ENCODE data around the gene FAM89B. TPM values are rescaled to one million over a fixed set of nuclear protein-coding genes. Genes with fewer than 3 reads are reported as not detected.
A peak's percentile ranks its signal among the peaks of the same experiment; 100 is the strongest.

Gene FAM89B
- total RNA-seq, 3 donors from 2014 or later = 26.4 to 61.2 (median 28.5) TPM

DNA sequence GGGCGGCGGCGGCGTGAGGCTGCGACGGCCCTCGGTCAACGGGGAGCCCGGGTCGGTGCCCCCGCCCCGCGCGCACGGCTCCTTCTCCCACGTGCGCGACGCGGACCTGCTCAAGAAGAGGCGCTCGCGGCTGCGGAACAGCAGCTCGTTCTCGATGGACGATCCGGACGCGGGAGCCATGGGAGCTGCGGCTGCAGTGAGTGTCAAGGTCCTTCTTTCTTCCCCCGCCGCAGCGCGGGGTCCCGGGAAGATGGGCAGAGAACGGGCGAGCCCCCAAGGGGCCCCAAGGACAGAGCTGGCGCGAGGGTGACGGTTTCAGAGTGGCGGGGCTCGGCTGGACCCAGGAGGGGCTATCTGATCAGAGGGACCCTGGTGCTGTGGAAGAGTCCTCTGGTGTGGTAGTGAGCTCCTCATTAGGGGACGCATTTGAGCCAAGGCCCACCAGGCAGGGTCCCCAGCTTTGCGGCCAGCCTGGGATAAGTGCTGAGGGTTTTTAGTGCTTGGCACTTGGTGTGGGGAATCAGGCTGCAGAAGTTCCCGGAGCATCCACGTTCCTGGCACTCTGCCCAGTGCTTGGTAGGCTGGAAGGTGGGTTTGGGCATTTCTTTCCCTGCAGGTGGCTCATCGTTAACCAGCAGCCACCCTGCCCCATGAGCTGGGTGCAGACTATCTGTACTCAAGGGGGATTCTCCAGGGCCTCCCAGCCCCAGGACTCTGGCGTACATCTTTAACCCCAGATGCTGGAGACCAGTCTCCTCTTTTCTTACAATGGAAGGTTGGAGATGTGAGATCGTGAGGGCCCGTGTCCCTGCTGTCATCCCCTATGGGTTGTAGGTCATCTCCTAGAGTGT lies 13.3 kb downstream of the FAM89B start:
- peaks cover 15% of the 10 kb centered on the region for H3K4me1 ChIP-seq (ENCODE audit: low read depth)
- H3K9me3 ChIP-seq = no peaks in the 10 kb centered on the region
- H3K36me3 ChIP-seq (ENCODE audit: low read depth) = no peaks in the 10 kb centered on the region
- no peak overlapping the region for H3K4me3 ChIP-seq
- intact Hi-C loops (cut with DNase I, micrococcal nuclease) = no loop called here
- ATAC-seq (no peak), DNase-seq (no peak)
- TF ChIP-seq, protein P1, sequence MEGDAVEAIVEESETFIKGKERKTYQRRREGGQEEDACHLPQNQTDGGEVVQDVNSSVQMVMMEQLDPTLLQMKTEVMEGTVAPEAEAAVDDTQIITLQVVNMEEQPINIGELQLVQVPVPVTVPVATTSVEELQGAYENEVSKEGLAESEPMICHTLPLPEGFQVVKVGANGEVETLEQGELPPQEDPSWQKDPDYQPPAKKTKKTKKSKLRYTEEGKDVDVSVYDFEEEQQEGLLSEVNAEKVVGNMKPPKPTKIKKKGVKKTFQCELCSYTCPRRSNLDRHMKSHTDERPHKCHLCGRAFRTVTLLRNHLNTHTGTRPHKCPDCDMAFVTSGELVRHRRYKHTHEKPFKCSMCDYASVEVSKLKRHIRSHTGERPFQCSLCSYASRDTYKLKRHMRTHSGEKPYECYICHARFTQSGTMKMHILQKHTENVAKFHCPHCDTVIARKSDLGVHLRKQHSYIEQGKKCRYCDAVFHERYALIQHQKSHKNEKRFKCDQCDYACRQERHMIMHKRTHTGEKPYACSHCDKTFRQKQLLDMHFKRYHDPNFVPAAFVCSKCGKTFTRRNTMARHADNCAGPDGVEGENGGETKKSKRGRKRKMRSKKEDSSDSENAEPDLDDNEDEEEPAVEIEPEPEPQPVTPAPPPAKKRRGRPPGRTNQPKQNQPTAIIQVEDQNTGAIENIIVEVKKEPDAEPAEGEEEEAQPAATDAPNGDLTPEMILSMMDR (IDR thresholded peaks at IDR 0.05) = no peak

DNA sequence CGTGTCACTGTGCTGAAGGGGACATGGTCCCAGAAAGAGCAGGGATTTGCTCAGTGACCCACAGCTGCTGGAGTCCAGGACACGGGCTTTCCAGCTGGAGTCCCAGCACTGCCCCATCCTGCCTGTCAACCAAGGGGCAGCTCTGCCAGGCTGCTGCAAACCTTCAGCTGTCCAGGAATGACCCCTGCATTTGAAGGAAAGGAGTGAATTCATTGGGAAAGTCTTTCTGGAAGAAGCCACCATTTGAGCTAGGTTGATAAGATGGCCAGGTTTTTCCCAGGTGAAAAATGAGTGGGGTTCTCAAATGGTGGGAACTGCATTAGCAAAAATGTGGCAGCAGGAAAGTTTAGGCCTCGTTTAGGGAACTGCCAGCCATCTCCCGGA lies 13.9 kb downstream of the FAM89B start:
- Histone ChIP-seq H3K4me3 (no peak overlapping the region), H3K9me3 (no peaks in the 10 kb centered on the region), H3K36me3 (ENCODE audit: low read depth) (no peaks in the 10 kb centered on the region), H3K4me1 (ENCODE audit: low read depth) (peaks cover 15% of the 10 kb centered on the region)
- no peak for DNase-seq
- no peak for ATAC-seq
- intact Hi-C loops (cut with DNase I, micrococcal nuclease) = no loop called here
- TF ChIP-seq, protein P1 (IDR thresholded peaks at IDR 0.05) = no peak

DNA sequence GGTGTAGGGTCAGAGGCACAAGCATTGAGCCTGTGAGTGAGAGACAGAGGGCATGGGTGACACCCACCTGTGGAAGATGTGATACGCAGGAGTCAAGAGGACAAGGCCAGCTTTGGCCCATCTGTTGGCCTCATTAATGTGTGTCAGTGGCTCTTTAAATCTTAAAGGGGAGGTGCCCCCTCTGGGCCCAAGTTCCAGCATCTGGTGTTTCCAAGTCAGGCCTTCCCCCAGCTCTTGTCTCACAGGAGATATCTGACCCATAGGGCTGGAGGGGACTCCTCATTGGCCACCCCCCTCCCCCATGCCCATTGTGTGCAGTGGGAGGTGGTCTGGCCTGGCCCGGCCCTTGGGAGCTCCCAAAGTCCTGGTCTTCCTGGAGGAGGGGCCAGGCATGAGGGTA lies 14.3 kb downstream of the FAM89B start:
- Histone ChIP-seq H3K36me3 (ENCODE audit: low read depth) (no peaks in the 10 kb centered on the region), H3K9me3 (no peaks in the 10 kb centered on the region), H3K4me3 (no peak overlapping the region), H3K4me1 (ENCODE audit: low read depth) (peaks cover 17% of the 10 kb centered on the region)
- DNase-seq = no peak
- intact Hi-C loops (cut with DNase I, micrococcal nuclease) = no loop called here
- TF ChIP-seq, protein P1 (IDR thresholded peaks at IDR 0.05) = no peak
- no peak for ATAC-seq

DNA sequence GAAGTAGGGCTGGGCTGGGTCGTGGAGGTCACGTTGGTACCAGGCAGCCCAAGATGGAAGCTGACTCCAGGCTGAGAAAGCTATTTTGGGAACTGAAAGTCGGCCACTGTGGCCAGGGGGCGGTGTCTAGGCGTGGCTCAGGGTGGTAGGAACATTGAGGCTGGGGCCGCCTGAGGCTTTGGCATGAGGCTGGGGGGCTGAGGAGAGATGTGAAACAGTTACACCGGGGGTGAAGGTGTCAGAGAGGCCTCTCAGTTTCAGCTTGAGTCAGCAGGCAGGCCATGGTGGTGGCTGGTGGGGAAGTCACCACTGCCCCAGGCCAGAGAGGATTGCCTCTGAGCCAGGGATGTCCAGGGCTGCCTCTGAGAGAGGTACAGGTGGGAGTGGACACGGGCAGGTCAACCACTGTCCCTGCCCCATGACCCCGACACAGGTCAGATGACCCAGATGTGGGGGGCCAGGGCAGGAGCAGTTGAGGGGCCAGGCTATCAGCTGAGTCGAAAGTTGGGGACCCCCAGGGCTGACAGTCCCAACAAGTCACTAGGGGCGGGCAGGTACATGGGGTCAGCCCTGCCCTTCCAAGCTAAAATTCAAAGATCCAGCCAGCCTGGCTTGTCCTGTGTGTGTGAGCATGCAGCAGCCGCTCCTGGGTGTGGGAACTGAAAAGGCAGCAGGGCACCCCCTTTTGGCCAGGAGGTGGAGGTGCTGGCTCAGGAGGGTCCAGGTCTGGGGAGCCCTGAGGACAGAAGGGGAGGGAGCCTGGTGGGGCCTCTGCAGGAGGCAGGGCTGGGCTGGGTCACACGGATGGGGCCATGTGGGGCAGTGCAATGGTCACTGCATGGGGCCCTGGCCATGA lies 16.1 kb downstream of the FAM89B start:
- Histone ChIP-seq H3K9me3 (no peaks in the 10 kb centered on the region), H3K4me1 (ENCODE audit: low read depth) (peaks cover 24% of the 10 kb centered on the region), H3K36me3 (ENCODE audit: low read depth) (no peaks in the 10 kb centered on the region), H3K4me3 (no peak overlapping the region)
- peak; percentile 74 to 84 (median 74) for DNase-seq
- intact Hi-C loops (cut with DNase I, micrococcal nuclease) = no loop called here
- peak; percentile 72 for ATAC-seq
- TF ChIP-seq, protein P1 (IDR thresholded peaks at IDR 0.05) = peak; percentile 73

DNA sequence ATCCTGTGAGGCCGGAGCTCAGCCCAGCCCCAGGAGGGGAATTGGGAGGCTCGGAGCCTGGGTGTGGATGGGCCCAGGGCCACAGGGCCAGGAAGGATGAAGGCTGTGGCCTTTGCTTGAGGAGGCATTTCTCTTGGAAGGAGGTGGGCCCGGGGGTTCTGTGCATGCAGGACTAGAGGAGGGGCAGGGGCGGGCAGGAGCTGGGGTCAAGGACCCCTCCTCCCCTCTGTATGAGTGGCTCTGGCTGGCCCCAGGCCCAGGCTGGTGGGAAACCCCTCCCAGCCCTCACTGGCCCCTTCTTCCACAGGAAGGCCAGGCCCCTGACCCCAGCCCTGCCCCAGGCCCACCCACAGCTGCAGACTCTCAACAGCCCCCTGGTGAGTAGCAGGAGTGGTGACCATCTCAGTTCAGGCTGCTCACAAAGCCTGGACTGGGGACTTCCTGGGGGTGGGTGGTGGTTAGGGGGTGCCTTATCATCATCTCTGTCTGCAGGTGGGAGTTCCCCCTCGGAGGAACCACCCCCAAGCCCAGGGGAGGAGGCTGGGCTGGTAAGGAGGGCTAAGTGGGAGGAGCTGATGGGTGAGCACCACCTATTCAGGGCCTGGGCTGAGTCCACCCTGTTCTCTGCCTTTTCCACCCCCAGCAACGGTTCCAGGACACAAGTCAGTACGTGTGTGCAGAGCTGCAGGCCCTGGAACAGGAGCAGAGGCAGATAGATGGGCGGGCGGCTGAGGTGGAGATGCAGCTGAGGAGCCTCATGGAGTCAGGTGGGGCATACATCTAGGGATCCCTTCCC lies 17.3 kb downstream of the FAM89B start:
- Histone ChIP-seq H3K4me3 (no peak overlapping the region), H3K4me1 (ENCODE audit: low read depth) (peaks cover 24% of the 10 kb centered on the region), H3K9me3 (no peaks in the 10 kb centered on the region), H3K36me3 (ENCODE audit: low read depth) (no peaks in the 10 kb centered on the region)
- TF ChIP-seq, protein P1 (IDR thresholded peaks at IDR 0.05) = no peak
- DNase-seq = peak in 1 of 3 donors; percentile 31
- intact Hi-C loops (cut with DNase I, micrococcal nuclease) = loop anchor here in 1 of 2 donors (10.0 kb wide), 1 partner anchor 55 kb away; no protein-coding TSS in a partner anchor
- ATAC-seq = no peak

All from mucosa of descending colon (tissue), 3 donors.